ENCODE measurements around the gene ZNF236. TPM values are rescaled to one million over a fixed set of nuclear protein-coding genes. Genes with fewer than 3 reads are reported as not detected.

Gene ZNF236
- total and polyA plus RNA-seq, 2 donors (not counting 3 experiments of a cell fraction or from before 2014, with no cell fraction given): 4.5 to 14.7 TPM

DNA sequence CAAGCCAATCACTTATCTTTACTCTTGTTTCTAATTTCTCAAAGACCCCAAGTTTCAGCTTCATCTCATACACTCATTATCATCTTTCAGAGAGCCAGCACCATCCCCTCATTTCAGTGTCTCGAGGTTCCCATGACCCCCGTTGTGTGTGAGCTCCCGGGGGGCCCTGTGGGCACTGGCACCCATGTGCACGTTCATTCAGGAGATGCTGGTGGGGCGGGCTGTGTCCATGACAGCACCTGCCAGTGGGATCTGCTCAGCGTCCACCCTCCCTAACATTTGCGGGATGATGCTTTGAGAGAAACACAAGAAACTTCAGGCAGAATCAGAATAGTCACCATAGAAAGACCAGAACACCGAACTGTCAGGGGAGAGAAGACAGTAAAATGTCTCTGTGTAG is 189.8 kb downstream of the ZNF236 start:
- Histone ChIP-seq H4K20me1 (replicated peaks; ENCODE audit: control insufficient read depth, extremely low read depth, insufficient read depth, low read length) (no peaks in the 10 kb centered on the region), H3K27ac (ENCODE audit: insufficient read depth, low read depth, low read length) (no peak overlapping the region), H3K79me2 (ENCODE audit: control insufficient read depth, insufficient read depth, low read length) (no peaks in the 10 kb centered on the region), H3K9me1 (replicated peaks; ENCODE audit: control insufficient read depth, extremely low read depth, insufficient read depth, low read length) (no peaks in the 10 kb centered on the region), H3K27me3 (ENCODE audit: control insufficient read depth in 2 of 2, insufficient read depth in 2 of 2, low read length in 2 of 2) (peaks cover 0 to 4% of the 10 kb centered on the region in 2 experiments), H2AFZ (ENCODE audit: low read depth, low read length) (no peak overlapping the region), H3K4me2 (ENCODE audit: insufficient read depth, low read length) (no peak overlapping the region), H3K4me1 (ENCODE audit: control insufficient read depth, extremely low read depth, insufficient read depth, low read length) (no peaks in the 10 kb centered on the region), H3K36me3 (ENCODE audit: control insufficient read depth in 2 of 2, extremely low read depth in 1 of 2, insufficient read depth in 2 of 2, low read length in 2 of 2) (no peaks in the 10 kb centered on the region), H3K4me3 (replicated peaks in 1 of 3; ENCODE audit: insufficient read depth in 1 of 3, low read depth in 1 of 3, low read length in 3 of 3) (no peak overlapping the region), H3K9ac (replicated peaks; ENCODE audit: extremely low read depth, insufficient read depth, low read length) (no peak overlapping the region), H3K9me3 (replicated peaks; ENCODE audit: control insufficient read depth, insufficient read depth, low read length) (no peaks in the 10 kb centered on the region)
- DNase-seq (ENCODE audit: low read depth, low spot score) (no peak), FAIRE-seq (no peak)
- intact Hi-C loops (cut with micrococcal nuclease) (no loop called here), dilution Hi-C loops (cut with MboI; ENCODE audit: extremely low pct_ligation_motif_present, low sequenced_read_pairs) (no loop called here)
- no peak for TF ChIP-seq JUN (IDR thresholded peaks at IDR 0.05; ENCODE audit: borderline replicate concordance, insufficient read depth, insufficient read length, low read depth)
- TF ChIP-seq, protein P1, sequence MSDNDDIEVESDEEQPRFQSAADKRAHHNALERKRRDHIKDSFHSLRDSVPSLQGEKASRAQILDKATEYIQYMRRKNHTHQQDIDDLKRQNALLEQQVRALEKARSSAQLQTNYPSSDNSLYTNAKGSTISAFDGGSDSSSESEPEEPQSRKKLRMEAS (IDR thresholded peaks at IDR 0.05; ENCODE audit: insufficient read depth, insufficient read length): no peak
- TF ChIP-seq FOS (IDR thresholded peaks at IDR 0.05; ENCODE audit: borderline replicate concordance, insufficient read depth, low read length): no peak
- TF ChIP-seq GATA2 (IDR thresholded peaks at IDR 0.05; ENCODE audit: insufficient read depth, insufficient read length, low read depth, low read length): no peak
- no peak for TF ChIP-seq MYC (IDR thresholded peaks at IDR 0.05; ENCODE audit: low read depth, low read length)
- TF ChIP-seq, protein P2, sequence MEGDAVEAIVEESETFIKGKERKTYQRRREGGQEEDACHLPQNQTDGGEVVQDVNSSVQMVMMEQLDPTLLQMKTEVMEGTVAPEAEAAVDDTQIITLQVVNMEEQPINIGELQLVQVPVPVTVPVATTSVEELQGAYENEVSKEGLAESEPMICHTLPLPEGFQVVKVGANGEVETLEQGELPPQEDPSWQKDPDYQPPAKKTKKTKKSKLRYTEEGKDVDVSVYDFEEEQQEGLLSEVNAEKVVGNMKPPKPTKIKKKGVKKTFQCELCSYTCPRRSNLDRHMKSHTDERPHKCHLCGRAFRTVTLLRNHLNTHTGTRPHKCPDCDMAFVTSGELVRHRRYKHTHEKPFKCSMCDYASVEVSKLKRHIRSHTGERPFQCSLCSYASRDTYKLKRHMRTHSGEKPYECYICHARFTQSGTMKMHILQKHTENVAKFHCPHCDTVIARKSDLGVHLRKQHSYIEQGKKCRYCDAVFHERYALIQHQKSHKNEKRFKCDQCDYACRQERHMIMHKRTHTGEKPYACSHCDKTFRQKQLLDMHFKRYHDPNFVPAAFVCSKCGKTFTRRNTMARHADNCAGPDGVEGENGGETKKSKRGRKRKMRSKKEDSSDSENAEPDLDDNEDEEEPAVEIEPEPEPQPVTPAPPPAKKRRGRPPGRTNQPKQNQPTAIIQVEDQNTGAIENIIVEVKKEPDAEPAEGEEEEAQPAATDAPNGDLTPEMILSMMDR (IDR thresholded peaks at IDR 0.05; ENCODE audit: extremely low read depth in 1 of 2, insufficient read depth in 1 of 2, low read depth in 1 of 2, low read length in 2 of 2): no peak
- ChIA-PET CTCF (interaction anchor here (0.8 to 4.2 kb wide), 3 partner anchors 12 to 29 kb away, joined by 3 to 19 read pairs (median 3); no protein-coding TSS in a partner anchor), POLR2A (no interaction called here)
- BruUV-seq (replicated peaks): no TSS peak

Data from endothelial cell of umbilical vein (primary cell).